ENCODE data around the gene FXYD5.
A peak's percentile ranks its signal among the peaks of the same experiment; 100 is the strongest.

FXYD5 gene

DNA sequence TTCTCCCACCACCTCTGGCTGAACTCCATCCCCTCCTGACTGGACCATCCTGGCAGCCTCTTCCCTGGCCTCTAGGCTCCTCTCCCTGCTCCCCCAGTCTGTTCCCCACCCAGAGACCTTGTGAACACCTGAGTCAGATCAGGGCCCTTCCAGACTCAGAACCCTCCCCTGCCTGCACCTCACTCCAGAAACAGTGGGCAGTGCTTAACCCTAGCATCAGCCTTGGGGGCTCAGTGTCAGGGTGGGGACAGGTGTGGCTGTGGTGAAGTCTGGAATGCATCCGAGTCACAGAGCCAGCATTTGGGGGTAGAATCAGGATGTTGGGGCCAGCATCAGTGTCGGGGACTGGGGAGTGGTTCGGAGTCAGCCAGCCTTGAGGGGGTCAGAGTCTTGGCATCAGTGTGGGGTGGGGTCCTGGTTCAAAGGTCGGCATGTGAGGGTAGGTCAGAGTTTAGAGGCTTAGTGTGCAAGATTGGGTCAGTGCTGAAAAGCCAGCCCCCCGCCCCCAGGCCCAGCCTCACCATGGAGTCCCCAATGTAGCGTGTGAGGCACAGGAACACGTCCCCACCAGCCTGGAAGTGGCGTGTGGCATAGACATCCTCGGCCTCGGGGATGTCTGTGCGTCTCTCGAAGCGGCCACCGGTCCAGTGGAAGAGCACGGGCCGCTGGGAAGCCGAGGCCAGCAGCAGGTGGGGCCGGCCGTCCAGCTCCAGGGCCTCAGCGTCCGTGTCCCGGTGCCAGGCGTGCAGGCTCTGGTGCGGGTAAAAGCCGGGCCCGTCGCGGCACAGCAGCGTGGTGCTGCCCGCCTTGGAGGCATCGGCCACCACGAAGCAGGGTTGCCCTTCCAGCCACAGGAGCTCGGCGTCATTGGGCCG is 28.5 kb upstream of the FXYD5 start:
- TF ChIP-seq ZFX (IDR thresholded peaks at IDR 0.05; ENCODE audit: borderline replicate concordance), result no peak
- TF ChIP-seq, protein P1, sequence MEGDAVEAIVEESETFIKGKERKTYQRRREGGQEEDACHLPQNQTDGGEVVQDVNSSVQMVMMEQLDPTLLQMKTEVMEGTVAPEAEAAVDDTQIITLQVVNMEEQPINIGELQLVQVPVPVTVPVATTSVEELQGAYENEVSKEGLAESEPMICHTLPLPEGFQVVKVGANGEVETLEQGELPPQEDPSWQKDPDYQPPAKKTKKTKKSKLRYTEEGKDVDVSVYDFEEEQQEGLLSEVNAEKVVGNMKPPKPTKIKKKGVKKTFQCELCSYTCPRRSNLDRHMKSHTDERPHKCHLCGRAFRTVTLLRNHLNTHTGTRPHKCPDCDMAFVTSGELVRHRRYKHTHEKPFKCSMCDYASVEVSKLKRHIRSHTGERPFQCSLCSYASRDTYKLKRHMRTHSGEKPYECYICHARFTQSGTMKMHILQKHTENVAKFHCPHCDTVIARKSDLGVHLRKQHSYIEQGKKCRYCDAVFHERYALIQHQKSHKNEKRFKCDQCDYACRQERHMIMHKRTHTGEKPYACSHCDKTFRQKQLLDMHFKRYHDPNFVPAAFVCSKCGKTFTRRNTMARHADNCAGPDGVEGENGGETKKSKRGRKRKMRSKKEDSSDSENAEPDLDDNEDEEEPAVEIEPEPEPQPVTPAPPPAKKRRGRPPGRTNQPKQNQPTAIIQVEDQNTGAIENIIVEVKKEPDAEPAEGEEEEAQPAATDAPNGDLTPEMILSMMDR (IDR thresholded peaks at IDR 0.05), result no peak
- no peak overlapping the region for H3K27ac ChIP-seq

DNA sequence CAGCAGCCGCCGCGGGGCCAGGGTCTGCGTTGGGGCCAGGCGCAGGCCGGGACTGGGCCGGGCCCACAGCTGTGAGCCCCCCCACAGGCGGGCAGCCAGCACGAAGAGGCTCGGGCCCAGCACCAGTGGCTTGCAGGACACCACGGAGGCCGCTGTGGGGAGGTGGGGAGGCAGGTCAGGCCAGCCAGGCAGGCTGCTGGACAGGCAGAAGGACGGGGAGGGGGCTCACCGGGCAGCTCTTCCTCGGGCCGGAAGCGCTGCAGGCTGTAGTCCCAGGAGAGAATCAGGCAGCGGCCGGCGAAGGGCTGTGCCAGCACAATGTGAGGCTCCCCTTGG is 27.9 kb upstream of the FXYD5 start:
- no peak overlapping the region for H3K27ac ChIP-seq
- TF ChIP-seq, protein P1 (IDR thresholded peaks at IDR 0.05), result no peak
- TF ChIP-seq ZFX (IDR thresholded peaks at IDR 0.05; ENCODE audit: borderline replicate concordance), result no peak

DNA sequence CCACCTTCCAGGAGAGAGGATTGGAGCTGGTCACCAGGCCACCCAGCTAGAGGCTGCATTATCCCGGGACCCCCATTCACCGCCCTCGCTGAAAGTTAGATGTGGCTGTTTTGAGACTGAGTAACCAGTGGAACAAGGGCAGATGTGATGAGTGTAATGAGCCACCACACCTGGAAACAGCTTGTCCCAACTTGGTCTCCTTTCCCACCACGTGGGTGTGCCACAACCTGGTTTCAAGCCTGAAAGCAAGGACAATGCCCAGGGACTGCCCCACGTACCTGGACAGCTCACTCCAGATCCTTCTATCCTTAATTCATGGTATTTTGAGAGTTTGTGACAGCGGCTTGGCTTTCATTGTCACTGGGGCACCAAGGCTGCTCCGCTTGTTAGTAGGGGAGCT is 26.7 kb upstream of the FXYD5 start:
- TF ChIP-seq ZFX (IDR thresholded peaks at IDR 0.05; ENCODE audit: borderline replicate concordance), result no peak
- TF ChIP-seq, protein P1 (IDR thresholded peaks at IDR 0.05), result no peak
- no peak overlapping the region for H3K27ac ChIP-seq

DNA sequence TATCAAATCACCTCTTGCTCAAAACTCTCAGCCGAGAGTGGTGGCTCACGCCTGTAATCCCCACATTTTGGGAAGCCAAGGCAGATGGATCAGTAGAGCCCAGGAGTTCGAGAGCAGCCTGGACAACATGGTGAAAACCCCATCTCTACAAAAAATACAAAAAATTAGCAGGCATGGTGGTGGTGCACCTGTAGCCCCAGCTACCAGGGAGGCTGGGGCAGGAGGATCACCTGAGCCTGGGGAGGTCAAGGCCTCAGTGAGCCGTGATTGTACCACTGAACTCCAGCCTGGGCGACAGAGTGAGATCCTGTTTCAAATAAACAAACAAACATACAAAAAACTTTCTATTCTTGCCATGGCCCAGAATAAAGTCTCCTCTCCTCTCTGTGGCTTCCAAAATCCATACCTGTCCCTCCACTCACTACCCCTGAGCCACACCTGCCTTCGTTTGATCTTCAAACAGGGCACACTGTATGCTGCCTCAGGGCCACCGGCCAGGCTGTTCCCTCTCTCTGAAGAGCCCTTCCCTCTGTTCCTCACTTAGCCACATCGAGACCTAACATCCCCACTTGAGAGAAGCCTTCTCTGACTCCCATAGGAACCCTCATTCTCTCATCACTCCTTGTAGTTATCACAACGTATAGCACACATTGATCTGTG is 26.0 kb upstream of the FXYD5 start:
- no peak overlapping the region for H3K27ac ChIP-seq

DNA sequence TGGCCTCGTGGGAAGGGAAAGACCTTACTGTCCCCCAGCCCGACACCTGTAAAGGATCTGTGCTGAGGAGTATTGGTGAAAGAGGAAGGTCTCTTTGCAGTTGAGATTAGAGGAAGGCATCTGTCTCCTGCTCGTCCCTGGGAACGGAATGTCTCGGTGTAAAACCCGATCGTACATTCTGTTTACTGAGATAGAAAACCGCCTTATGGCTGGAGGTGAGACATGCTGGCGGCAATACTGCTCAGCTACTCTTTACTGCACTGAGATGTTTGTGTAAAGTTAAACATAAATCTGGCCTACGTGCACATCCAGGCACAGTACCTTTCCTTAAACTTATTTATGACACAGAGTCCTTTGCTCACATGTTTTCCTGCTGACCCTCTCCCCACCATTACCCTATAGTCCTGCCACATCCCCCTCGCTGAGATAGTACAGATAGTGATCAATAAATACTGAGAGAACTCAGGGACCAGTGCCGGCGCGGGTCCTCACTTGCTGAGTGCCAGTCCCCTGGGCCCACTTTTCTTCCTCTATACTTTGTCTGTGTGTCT is 24.7 kb upstream of the FXYD5 start:
- H3K27ac ChIP-seq, result peak overlapping the region; percentile 40; the same call in 1 of the 2 replicates

More for the DNA sequence above, 26.0 kb upstream of the FXYD5 start:
- TF ChIP-seq, protein P1 (IDR thresholded peaks at IDR 0.05), result no peak
- TF ChIP-seq ZFX (IDR thresholded peaks at IDR 0.05; ENCODE audit: borderline replicate concordance), result no peak

DNA sequence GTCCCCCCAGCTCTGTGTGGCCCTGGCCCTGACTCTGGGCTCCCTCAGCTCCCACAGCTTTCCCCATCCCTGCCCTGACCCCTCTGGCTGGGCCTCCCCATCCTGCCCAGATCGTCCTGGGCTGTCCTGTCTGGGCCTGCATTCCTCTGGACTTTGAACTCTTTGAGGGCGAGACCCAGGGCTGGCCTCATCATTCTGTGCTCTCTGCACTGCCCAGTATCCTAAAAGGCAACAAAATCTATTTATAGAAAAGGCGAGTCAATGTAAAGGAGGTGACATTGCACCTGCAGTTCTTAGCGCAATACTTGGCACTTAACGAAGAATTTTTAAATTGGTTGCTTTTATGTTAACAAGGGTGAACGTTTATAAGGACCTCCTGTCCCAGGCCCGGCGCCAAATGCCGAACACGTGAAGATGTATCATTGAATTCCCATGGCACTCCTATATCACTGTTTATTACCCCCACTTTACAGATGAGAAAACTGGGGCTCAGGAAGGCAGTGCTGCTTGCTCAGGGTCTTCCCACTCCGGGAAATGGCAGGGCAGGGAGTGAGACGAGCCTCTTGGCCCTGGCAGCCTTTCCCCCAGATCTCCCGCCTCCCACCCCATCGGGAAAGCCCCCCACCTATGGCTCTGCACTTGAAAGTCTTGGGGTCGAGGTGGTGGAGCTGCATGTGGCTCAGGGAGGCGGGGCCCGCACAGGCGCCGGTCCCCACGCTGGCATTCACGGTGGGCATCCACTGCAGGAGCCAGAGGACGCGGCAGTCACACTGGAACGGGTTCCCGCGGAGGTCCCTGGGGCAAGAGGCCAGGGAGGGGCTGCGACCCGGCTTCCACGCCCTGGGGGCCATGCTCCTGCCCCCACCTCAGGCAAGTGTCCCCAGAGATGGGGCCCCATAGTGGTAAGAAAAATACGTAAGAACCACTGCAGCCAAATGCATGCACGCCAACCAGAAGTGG is 23.5 kb upstream of the FXYD5 start:
- TF ChIP-seq, protein P1 (IDR thresholded peaks at IDR 0.05), result no peak
- TF ChIP-seq ZFX (IDR thresholded peaks at IDR 0.05; ENCODE audit: borderline replicate concordance), result no peak

DNA sequence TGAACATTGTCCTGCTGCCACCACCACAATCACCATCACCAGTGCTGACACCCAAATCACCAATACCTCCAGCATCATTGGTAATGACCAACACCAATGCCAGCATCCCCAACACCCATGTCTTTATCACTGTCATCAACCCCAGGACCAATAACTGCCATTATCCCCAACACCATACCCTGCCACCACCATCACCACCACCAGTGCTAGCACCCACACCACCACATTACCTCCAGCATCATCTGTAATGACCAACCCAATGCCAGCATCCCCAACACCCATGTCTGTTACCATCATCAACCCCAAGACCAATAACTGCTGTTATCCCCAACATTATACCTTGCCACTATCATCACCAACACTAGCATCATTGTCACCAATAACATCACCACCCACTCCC is 22.3 kb upstream of the FXYD5 start:
- H3K27ac ChIP-seq, result no peak overlapping the region
- no peak for TF ChIP-seq ZFX (IDR thresholded peaks at IDR 0.05; ENCODE audit: borderline replicate concordance)
- TF ChIP-seq, protein P1 (IDR thresholded peaks at IDR 0.05), result no peak

More for the DNA sequence above, 23.5 kb upstream of the FXYD5 start:
- no peak overlapping the region for H3K27ac ChIP-seq
